Endothelial cell (in vitro differentiated cells): Measurements from ENCODE around the gene CLDN22. TPM values are rescaled to one million over a fixed set of nuclear protein-coding genes. Genes with fewer than 3 reads are reported as not detected.

Source experiments
- DNase-seq: peaks from one replicate; pipeline ENCODE4 v3.0.0; 2021; ENCODE audit warnings: low spot score
- H3K27ac Mint-ChIP-seq: one replicate; pipeline ENCODE4 v1.8.0; 2021; ENCODE audit warnings: mixed read lengths, inconsistent platforms; ENCODE audit not compliant: unreplicated experiment
- H3K27me3 Mint-ChIP-seq: one replicate; pipeline ENCODE4 v1.8.0; 2021; ENCODE audit warnings: mild to moderate bottlenecking, moderate library complexity, mixed read lengths, inconsistent platforms; ENCODE audit not compliant: unreplicated experiment
- H3K36me3 Mint-ChIP-seq: one replicate; pipeline ENCODE4 v1.8.0; 2021; ENCODE audit warnings: mild to moderate bottlenecking, low read depth, mixed read lengths, inconsistent platforms; ENCODE audit not compliant: unreplicated experiment
- H3K4me1 Mint-ChIP-seq: one replicate; pipeline ENCODE4 v1.8.0; 2021; ENCODE audit warnings: mild to moderate bottlenecking, mixed read lengths, inconsistent platforms; ENCODE audit not compliant: unreplicated experiment
- H3K4me3 Mint-ChIP-seq: one replicate; pipeline ENCODE4 v1.8.0; 2021; ENCODE audit warnings: mild to moderate bottlenecking, mixed read lengths, inconsistent platforms; ENCODE audit not compliant: unreplicated experiment
- H3K9me3 Mint-ChIP-seq: one replicate; pipeline ENCODE4 v1.8.0; 2021; ENCODE audit warnings: mixed read lengths, inconsistent platforms; ENCODE audit not compliant: unreplicated experiment
- CTCF ChIP-seq: fragments of 200-600 bp; sonication (generic); IDR thresholded peaks from one replicate; pipeline ENCODE4 v1.5.0; 2021; ENCODE audit warnings: antibody characterized with exemption; ENCODE audit not compliant: unreplicated experiment
- total RNA-seq: library from RNA; stranded (reverse); fragmentation: NEBNext Ultra II Directional; extraction: Animal tissue kit (Norgen Biotek cat#: 25700); gene quantifications from one replicate; pipeline ENCODE4 v1.2.1, GENCODE V29; 2021; ENCODE audit not compliant: unreplicated experiment

Gene CLDN22
- total RNA-seq, 1 donor from 2014 or later = not detected

DNA sequence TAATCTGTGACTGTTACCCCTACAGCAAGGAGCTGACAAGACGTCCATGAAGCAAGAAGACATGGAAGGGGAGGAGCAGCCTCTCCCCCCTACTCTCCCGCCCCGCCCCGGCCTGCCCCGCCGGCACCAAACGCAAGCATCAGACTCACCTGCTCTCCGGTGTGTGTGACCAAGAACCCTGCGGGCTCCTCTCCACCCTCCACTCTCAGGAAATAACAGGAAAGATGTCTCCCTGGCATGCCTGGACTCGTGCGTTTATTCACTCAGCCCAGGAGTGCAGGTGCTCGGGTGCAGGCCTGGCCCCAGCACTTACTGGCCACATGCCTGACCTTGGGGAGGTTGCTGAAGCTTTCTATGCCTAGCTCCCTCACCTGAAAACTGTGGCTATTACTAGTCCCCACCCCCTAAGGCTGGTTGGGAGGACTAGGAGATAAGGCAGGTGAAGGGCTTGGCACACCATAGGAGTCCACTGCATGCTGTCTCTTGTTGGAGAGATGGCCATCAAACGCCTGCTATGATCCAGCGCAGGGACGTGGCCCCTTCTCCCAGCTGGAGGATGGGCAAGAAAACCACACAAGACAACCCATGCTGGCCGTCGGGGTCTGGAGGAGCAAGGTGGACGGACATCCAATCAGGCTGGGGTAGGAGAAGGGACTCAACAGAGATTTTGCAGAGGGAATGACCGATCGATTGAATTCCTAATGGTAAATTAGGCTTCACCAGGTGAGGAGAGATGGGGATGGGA is 37.0 kb upstream of the CLDN22 start:
- no peak for TF ChIP-seq CTCF
- Mint-ChIP-seq H3K27ac (no peak overlapping the region), H3K9me3 (no peaks in the 10 kb centered on the region), H3K4me3 (no peak overlapping the region), H3K27me3 (peaks cover 8% of the 10 kb centered on the region), H3K4me1 (peaks cover 7% of the 10 kb centered on the region), H3K36me3 (no peaks in the 10 kb centered on the region)
- no peak for DNase-seq

GRCh38 chr4:183356173-183356830 is 36.2 kb upstream of the CLDN22 start:
- H3K4me3 Mint-ChIP-seq = no peak overlapping the region
- no peak for TF ChIP-seq CTCF
- H3K36me3 Mint-ChIP-seq = no peaks in the 10 kb centered on the region
- H3K4me1 Mint-ChIP-seq = peaks cover 7% of the 10 kb centered on the region
- H3K27ac Mint-ChIP-seq = no peak overlapping the region
- H3K9me3 Mint-ChIP-seq = no peaks in the 10 kb centered on the region
- DNase-seq = no peak
- H3K27me3 Mint-ChIP-seq = peaks cover 8% of the 10 kb centered on the region

- H3K36me3 Mint-ChIP-seq = no peaks in the 10 kb centered on the region
- H3K4me3 Mint-ChIP-seq = no peak overlapping the region
- H3K27ac Mint-ChIP-seq = no peak overlapping the region
- peaks cover 6% of the 10 kb centered on the region for H3K27me3 Mint-ChIP-seq
- peaks cover 6% of the 10 kb centered on the region for H3K4me1 Mint-ChIP-seq
- no peak for TF ChIP-seq CTCF
- DNase-seq = no peak
- no peaks in the 10 kb centered on the region for H3K9me3 Mint-ChIP-seq
Measured at GRCh38 chr4:183355405-183355804, 35.3 kb upstream of the CLDN22 start.

DNA sequence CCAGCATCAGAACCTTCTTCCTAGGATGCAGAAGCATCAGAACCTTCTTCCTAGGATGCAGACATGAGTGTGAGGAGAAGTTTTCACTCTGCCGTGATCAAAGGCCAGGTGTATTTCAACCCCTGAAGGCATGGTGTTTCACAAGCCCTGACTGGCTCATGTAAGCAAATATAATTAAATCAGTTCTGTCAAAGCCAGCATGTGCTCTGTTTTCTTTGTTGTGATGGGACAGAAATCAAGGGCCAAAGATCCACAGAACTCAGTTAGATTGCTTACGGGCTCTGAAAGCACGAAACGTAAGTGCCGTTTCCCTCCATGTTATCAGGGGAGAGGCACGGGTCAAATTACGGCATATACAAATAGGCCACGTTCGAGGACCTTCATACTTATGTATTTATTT is 34.1 kb upstream of the CLDN22 start:
- Mint-ChIP-seq H3K27ac (no peak overlapping the region), H3K36me3 (no peaks in the 10 kb centered on the region), H3K4me3 (no peak overlapping the region), H3K4me1 (no peaks in the 10 kb centered on the region), H3K9me3 (no peaks in the 10 kb centered on the region), H3K27me3 (peaks cover 6% of the 10 kb centered on the region)
- no peak for DNase-seq
- TF ChIP-seq CTCF = no peak

- no peak for DNase-seq
- Mint-ChIP-seq H3K27me3 (peaks cover 6% of the 10 kb centered on the region), H3K27ac (no peak overlapping the region), H3K36me3 (no peaks in the 10 kb centered on the region), H3K4me3 (no peak overlapping the region), H3K9me3 (no peaks in the 10 kb centered on the region), H3K4me1 (no peaks in the 10 kb centered on the region)
- no peak for TF ChIP-seq CTCF
Measured at GRCh38 chr4:183353557-183353956, 33.5 kb upstream of the CLDN22 start.
